Progenitor cell of endocrine pancreas (in vitro differentiated cells): ENCODE measurements around the gene VAMP8. TPM values are rescaled to one million over a fixed set of nuclear protein-coding genes. Genes with fewer than 3 reads are reported as not detected.
A peak's percentile ranks its signal among the peaks of the same experiment; 100 is the strongest.
"Not testable (repeated sequence)": the region's sequence is repeated elsewhere in the genome, so short reads cannot be mapped to it uniquely, and the experiment has no call there.

ENCODE experiments used
- DNase-seq: peaks from one replicate; pipeline ENCODE4 v3.0.0; 2021; ENCODE audit warnings: low spot score; ENCODE audit not compliant: unreplicated experiment
- H3K27ac Mint-ChIP-seq: 2 replicates; pipeline ENCODE4 v1.8.0; 2021; ENCODE audit warnings: mild to moderate bottlenecking, moderate library complexity, mixed read lengths
- H3K27me3 Mint-ChIP-seq: 2 replicates; pipeline ENCODE4 v1.8.0; 2021; ENCODE audit warnings: mixed read lengths
- H3K36me3 Mint-ChIP-seq: 2 replicates; pipeline ENCODE4 v1.8.0; 2022; ENCODE audit warnings: mixed read lengths; ENCODE audit not compliant: insufficient read depth
- H3K4me1 Mint-ChIP-seq: 2 replicates; pipeline ENCODE4 v1.8.0; 2021; ENCODE audit warnings: low read depth, mixed read lengths
- H3K4me3 Mint-ChIP-seq: 2 replicates; pipeline ENCODE4 v1.8.0; 2021; ENCODE audit warnings: low read depth, mild to moderate bottlenecking, moderate library complexity, mixed read lengths
- H3K9me3 Mint-ChIP-seq: 2 replicates; pipeline ENCODE4 v1.8.0; 2021; ENCODE audit warnings: low read depth, mixed read lengths
- total RNA-seq: library from RNA; stranded (reverse); gene quantifications from 2 replicates; pipeline ENCODE4 v1.2.1, GENCODE V29; 2021
- TF ChIP-seq, protein P1 (sequence below): fragments of 200-600 bp; sonication (generic); IDR thresholded peaks from one replicate; pipeline ENCODE4 v1.5.0; 2021; ENCODE audit warnings: antibody characterized with exemption, mild to moderate bottlenecking; ENCODE audit not compliant: unreplicated experiment

The VAMP8 gene
- total RNA-seq, 1 donor from 2014 or later = 71.3 TPM

- TF ChIP-seq, protein P1, sequence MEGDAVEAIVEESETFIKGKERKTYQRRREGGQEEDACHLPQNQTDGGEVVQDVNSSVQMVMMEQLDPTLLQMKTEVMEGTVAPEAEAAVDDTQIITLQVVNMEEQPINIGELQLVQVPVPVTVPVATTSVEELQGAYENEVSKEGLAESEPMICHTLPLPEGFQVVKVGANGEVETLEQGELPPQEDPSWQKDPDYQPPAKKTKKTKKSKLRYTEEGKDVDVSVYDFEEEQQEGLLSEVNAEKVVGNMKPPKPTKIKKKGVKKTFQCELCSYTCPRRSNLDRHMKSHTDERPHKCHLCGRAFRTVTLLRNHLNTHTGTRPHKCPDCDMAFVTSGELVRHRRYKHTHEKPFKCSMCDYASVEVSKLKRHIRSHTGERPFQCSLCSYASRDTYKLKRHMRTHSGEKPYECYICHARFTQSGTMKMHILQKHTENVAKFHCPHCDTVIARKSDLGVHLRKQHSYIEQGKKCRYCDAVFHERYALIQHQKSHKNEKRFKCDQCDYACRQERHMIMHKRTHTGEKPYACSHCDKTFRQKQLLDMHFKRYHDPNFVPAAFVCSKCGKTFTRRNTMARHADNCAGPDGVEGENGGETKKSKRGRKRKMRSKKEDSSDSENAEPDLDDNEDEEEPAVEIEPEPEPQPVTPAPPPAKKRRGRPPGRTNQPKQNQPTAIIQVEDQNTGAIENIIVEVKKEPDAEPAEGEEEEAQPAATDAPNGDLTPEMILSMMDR = no peak
- no peaks in the 10 kb centered on the region for H3K27me3 Mint-ChIP-seq
- H3K36me3 Mint-ChIP-seq = peaks cover 5% of the 10 kb centered on the region
- no peak for DNase-seq
- peaks cover 14% of the 10 kb centered on the region for H3K4me1 Mint-ChIP-seq
- no peak overlapping the region for H3K27ac Mint-ChIP-seq
- peak overlapping the region; percentile 6 for H3K4me3 Mint-ChIP-seq
- no peaks in the 10 kb centered on the region for H3K9me3 Mint-ChIP-seq
Observed at GRCh38 chr2:85613717-85614515, 36.5 kb downstream of the VAMP8 start.

DNA sequence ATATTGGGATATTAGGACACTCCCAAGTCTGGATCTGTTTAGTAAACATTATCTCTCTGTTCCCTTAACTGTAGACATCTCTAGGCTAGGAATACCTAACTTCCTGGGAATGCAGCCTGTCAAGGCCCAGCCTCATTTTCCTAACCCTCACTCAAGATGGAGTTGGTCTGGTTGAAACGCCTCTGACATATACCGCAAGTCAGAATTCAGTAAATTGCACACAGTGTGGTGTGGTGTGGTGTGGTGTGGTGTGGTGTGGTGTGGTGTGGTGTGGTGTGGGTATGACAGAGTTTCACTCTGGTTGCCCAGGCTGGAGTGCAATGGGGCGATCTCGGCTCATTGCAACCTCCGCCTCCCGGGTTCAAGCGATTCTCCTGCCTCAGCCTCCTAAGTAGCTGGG is 37.4 kb downstream of the VAMP8 start:
- peak overlapping the region; percentile 59 for H3K27ac Mint-ChIP-seq
- H3K4me1 Mint-ChIP-seq = peaks cover 14% of the 10 kb centered on the region
- H3K36me3 Mint-ChIP-seq, DNase-seq, H3K9me3 Mint-ChIP-seq, H3K4me3 Mint-ChIP-seq, H3K27me3 Mint-ChIP-seq: not testable (repeated sequence)

DNA sequence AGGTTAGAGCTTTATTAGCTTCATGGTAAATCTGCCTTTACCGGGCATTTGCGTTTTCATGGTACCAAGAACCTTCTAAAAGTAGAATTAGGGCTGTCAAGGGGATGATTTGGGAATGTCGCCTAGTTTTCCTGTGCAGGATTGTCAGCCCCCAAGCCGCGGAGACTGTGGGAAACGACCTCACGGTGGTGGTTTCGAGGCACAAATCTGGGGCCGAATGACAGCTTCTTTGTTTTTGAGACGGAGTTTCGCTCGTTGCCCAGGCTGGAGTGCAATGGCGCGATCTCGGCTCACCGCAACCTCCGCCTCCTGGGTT is 38.0 kb downstream of the VAMP8 start:
- peak overlapping the region; percentile 93 for H3K4me3 Mint-ChIP-seq
- H3K27me3 Mint-ChIP-seq = no peaks in the 10 kb centered on the region
- peaks cover 4% of the 10 kb centered on the region for H3K36me3 Mint-ChIP-seq
- H3K27ac Mint-ChIP-seq = no peak overlapping the region
- peaks cover 11% of the 10 kb centered on the region for H3K4me1 Mint-ChIP-seq
- TF ChIP-seq, protein P1 = no peak
- no peaks in the 10 kb centered on the region for H3K9me3 Mint-ChIP-seq
- no peak for DNase-seq

- peak overlapping the region; percentile 93 for H3K4me3 Mint-ChIP-seq
- not testable (repeated sequence) for H3K4me1 Mint-ChIP-seq, H3K9me3 Mint-ChIP-seq, H3K27ac Mint-ChIP-seq, H3K36me3 Mint-ChIP-seq, H3K27me3 Mint-ChIP-seq, DNase-seq
Observed at GRCh38 chr2:85617723-85618122, 40.3 kb downstream of the VAMP8 start.

DNA sequence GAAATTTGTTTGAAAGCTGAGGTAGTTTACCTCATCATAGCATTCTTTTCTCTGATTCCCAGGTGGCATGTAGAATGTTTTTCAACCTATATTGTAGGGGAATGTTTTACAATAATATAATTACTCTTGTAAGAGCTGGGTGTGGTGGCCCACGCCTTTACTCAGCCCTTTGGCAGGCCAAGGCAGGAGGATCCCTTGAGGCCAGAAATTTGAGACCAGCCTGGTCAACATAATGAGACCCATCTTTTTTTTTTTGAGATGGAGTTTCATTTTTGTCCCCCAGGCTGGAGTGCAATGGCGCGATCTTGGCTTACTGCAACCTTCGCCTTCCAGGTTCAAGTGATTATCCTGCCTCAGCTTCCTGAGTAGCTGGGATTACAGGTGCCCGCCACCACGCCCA is 42.2 kb downstream of the VAMP8 start:
- no peaks in the 10 kb centered on the region for H3K27me3 Mint-ChIP-seq
- H3K36me3 Mint-ChIP-seq = peaks cover 22% of the 10 kb centered on the region
- H3K4me1 Mint-ChIP-seq = peaks cover 8% of the 10 kb centered on the region
- no peak for DNase-seq
- H3K4me3 Mint-ChIP-seq = no peak overlapping the region
- TF ChIP-seq, protein P1 = no peak
- no peak overlapping the region for H3K27ac Mint-ChIP-seq
- no peaks in the 10 kb centered on the region for H3K9me3 Mint-ChIP-seq

DNA sequence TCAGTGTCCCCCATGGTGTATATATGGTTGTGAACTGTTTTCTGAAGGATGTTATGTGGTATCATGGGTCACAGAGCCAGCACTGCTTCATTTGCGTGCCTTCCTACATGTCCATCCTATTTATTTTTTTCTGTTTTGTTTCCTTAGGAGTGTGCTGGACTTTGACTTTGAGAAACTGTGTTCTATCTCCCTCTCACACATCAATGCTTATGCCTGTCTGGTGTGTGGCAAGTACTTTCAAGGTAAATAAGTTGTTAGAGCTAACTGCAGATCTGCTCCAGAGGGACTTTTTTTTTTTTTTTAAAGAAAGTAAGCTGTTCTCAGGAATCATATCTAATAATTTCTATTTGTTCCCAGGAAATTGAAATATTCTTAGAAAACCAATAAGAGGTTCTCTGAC is 44.0 kb downstream of the VAMP8 start:
- Mint-ChIP-seq H3K27ac (peak overlapping the region; percentile 24), H3K4me3 (no peak overlapping the region), H3K36me3 (peaks cover 33% of the 10 kb centered on the region), H3K9me3 (no peaks in the 10 kb centered on the region), H3K4me1 (peaks cover 8% of the 10 kb centered on the region), H3K27me3 (no peaks in the 10 kb centered on the region)
- no peak for DNase-seq
- TF ChIP-seq, protein P1 = no peak
